OCI-LY7 (cell line): ENCODE results near the gene HOXA3. TPM values are rescaled to one million over a fixed set of nuclear protein-coding genes. Genes with fewer than 3 reads are reported as not detected.

Experiments used
- BruUV-seq: library from RNA; stranded (reverse); fragments of 400-500 nt; replicated peaks from 2 replicates; lab custom pipeline; 2021; lab: Mats Ljungman, UMichigan
- CTCF ChIA-PET: fragments of 300-600 bp; sonication (Branson Sonifier 250); formaldehyde crosslinking; loops from one replicate; lab custom pipeline; 2022; ENCODE audit warnings: antibody characterized with exemption; ENCODE audit not compliant: unreplicated experiment; lab: Charles Lee
- POLR2A ChIA-PET: fragments of 300-600 bp; sonication (Branson Sonifier 250); formaldehyde crosslinking; loops from one replicate; lab custom pipeline; 2022; ENCODE audit warnings: antibody characterized with exemption; lab: Charles Lee
- DNase-seq: peaks from one replicate; pipeline ENCODE4 v3.0.0-alpha.2; 2015; ENCODE audit warnings: low spot score
- H2AFZ ChIP-seq: fragments of 200-600 bp; sonication (generic), shearing (Covaris generic); 2 replicates; pipeline ENCODE4 v1.6.1; 2014; ENCODE audit warnings: mild to moderate bottlenecking, antibody characterized with exemption, low read length, moderate library complexity
- H3K27ac ChIP-seq: fragments of 200-600 bp; sonication (generic); 2 replicates; pipeline ENCODE4 v1.5.1; 2014; ENCODE audit warnings: mixed run types, low read depth, mild to moderate bottlenecking, moderate library complexity, low read length, inconsistent platforms; ENCODE audit not compliant: poor library complexity, severe bottlenecking
- H3K36me3 ChIP-seq: fragments of 200-600 bp; sonication (generic); 2 replicates; pipeline ENCODE4 v1.6.1; 2014; ENCODE audit warnings: mild to moderate bottlenecking, antibody characterized with exemption, low read length, moderate library complexity, mixed read lengths; ENCODE audit not compliant: insufficient read depth
- H3K4me1 ChIP-seq: fragments of 200-600 bp; sonication (generic); 2 replicates; pipeline ENCODE4 v1.5.1; 2014; ENCODE audit warnings: mild to moderate bottlenecking, low read length; ENCODE audit not compliant: insufficient read depth, poor library complexity, severe bottlenecking
- H3K4me2 ChIP-seq: fragments of 200-600 bp; sonication (generic); 2 replicates; pipeline ENCODE4 v1.6.1; 2014; ENCODE audit warnings: mild to moderate bottlenecking, low read length
- H3K4me3 ChIP-seq: fragments of 200-600 bp; sonication (generic); 2 replicates; pipeline ENCODE4 v1.5.1; 2014; ENCODE audit warnings: mild to moderate bottlenecking, low read depth, low read length; ENCODE audit not compliant: poor library complexity, severe bottlenecking
- H3K79me2 ChIP-seq: fragments of 200-600 bp; sonication (generic); 2 replicates; pipeline ENCODE4 v1.6.1; 2016; ENCODE audit warnings: low read depth, mild to moderate bottlenecking, low read length, moderate library complexity, mixed read lengths; ENCODE audit not compliant: insufficient read depth
- H3K9me2 ChIP-seq: fragments of 200-600 bp; sonication (generic); 2 replicates; pipeline ENCODE4 v1.6.1; 2016; ENCODE audit warnings: mild to moderate bottlenecking, low read length, mixed read lengths; ENCODE audit not compliant: insufficient read depth
- H3K9me3 ChIP-seq: fragments of 200-600 bp; sonication (generic); 2 replicates; pipeline ENCODE4 v1.6.1; 2014; ENCODE audit warnings: mild to moderate bottlenecking, mixed run types, low read length, mixed read lengths
- H4K20me1 ChIP-seq: fragments of 200-600 bp; sonication (generic); 2 replicates; pipeline ENCODE4 v1.6.1; 2014; ENCODE audit warnings: mild to moderate bottlenecking, antibody characterized with exemption, low read length, moderate library complexity, mixed read lengths; ENCODE audit not compliant: insufficient read depth
- CTCF ChIP-seq: fragments of 200-600 bp; sonication (generic); conservative IDR thresholded peaks from 2 replicates; pipeline ENCODE4 v1.5.1; 2014; ENCODE audit warnings: mild to moderate bottlenecking, antibody characterized with exemption, low read length, moderate library complexity, mixed read lengths
- EZH2phosphoT487 ChIP-seq: fragments of 200-600 bp; sonication (generic); IDR thresholded peaks from 2 replicates; pipeline ENCODE4 v1.6.1; 2018; ENCODE audit warnings: low read depth, borderline replicate concordance, mild to moderate bottlenecking, mixed run types, antibody characterized with exemption, low read length, moderate library complexity, mixed read lengths
- intact Hi-C: fragments of 100-400 bp; cut with micrococcal nuclease; formaldehyde crosslinking; loops from one replicate; pipeline ENCODE4 v1.10.0; 2022; ENCODE audit not compliant: unreplicated experiment
- total RNA-seq, 2 experiments: library from RNA; depleted of rRNA in 1 of 2; stranded (reverse); fragments of >200 nt in 1 of 2; shearing (Covaris generic) in 1 of 2; gene quantifications; 2 replicates each; pipeline ENCODE4 v1.2.3, GENCODE V29; 2014 to 2022

The HOXA3 gene
- total RNA-seq, 2 experiments from 2014 or later: 0.41 to 2.7 TPM

- H3K27ac ChIP-seq: no peak within 1 kb of the TSS
- H3K36me3 ChIP-seq: no peaks in the 10 kb centered on the region
- H3K79me2 ChIP-seq: no peaks in the 10 kb centered on the region
- H3K4me1 ChIP-seq: no peaks in the 10 kb centered on the region
- no TSS peak for BruUV-seq
- CTCF ChIA-PET: no interaction called here
- no peak for DNase-seq
- H3K4me3 ChIP-seq: no peak within 1 kb of the TSS
- H3K9me3 ChIP-seq: no peaks in the 10 kb centered on the region
- H2AFZ ChIP-seq: no peak within 1 kb of the TSS
- POLR2A ChIA-PET: interaction anchor here (0.6 to 0.8 kb wide), 3 partner anchors 92 to 507 kb away, joined by 3 read pairs; no protein-coding TSS in a partner anchor
- TF ChIP-seq CTCF (no peak), EZH2phosphoT487 (no peak)
- peak within 1 kb of the TSS; percentile 43; the same call in 1 of the 2 replicates for H3K4me2 ChIP-seq
- intact Hi-C loops: no loop called here
- no peaks in the 10 kb centered on the region for H4K20me1 ChIP-seq
- no peaks in the 10 kb centered on the region for H3K9me2 ChIP-seq
These were observed 32.9 kb upstream of the HOXA3 start, which contains the start of gene HOXA11 for GRCh38 chr7:27185013-27185853. HOXA11 (minus strand) TSS chr7:27185232; CDS start chr7:27185144, 88 bp downstream.

- TF ChIP-seq CTCF: no peak
- no peak for TF ChIP-seq EZH2phosphoT487
- no TSS peak for BruUV-seq
- Histone ChIP-seq H2AFZ (no peak overlapping the region), H3K27ac (no peak overlapping the region), H3K4me1 (no peaks in the 10 kb centered on the region), H3K36me3 (no peaks in the 10 kb centered on the region), H3K4me3 (no peak overlapping the region), H4K20me1 (no peaks in the 10 kb centered on the region), H3K9me2 (no peaks in the 10 kb centered on the region), H3K79me2 (no peaks in the 10 kb centered on the region), H3K4me2 (peak overlapping the region; percentile 43; the same call in 1 of the 2 replicates), H3K9me3 (no peaks in the 10 kb centered on the region)
- CTCF ChIA-PET: no interaction called here
- intact Hi-C loops: no loop called here
- no peak for DNase-seq
- POLR2A ChIA-PET: no interaction called here
These were observed 32.1 kb upstream of the HOXA3 start for GRCh38 chr7:27184337-27185012.
